ENCODE measurements around the gene BEND7. TPM values are rescaled to one million over a fixed set of nuclear protein-coding genes. Genes with fewer than 3 reads are reported as not detected.

Gene BEND7, protein sequence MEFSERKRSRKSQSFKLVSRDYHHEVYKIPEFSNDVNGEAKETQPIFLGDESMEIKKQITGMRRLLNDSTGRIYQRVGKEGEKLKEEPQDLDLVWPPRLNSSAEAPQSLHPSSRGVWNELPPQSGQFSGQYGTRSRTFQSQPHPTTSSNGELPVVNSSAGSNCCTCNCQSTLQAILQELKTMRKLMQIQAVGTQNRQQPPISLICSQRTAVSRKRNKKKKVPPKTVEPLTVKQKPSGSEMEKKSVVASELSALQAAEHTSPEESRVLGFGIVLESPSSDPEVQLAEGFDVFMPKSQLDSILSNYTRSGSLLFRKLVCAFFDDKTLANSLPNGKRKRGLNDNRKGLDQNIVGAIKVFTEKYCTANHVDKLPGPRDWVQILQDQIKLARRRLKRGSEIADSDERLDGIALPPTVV
- total RNA-seq = 10 to 100 TPM; 12.8 to 21.2 TPM
- 10 to 100 TPM; 17.7 to 21.3 (median 19.6) TPM for polyA plus RNA-seq (ENCODE audit: insufficient read length in 6 of 6)
- long read RNA-seq, donor 1, partial matches to known transcripts = 0 of 1 reads
- long read RNA-seq, donor 1, other reads (novel, unspliced or antisense) = 0 of 1 reads
- long read RNA-seq, donor 2, partial matches to known transcripts = 0 of 1 reads
- long read RNA-seq, donor 2, other reads (novel, unspliced or antisense) = 0 of 1 reads
- long read RNA-seq, donor 3 = 0 reads
- long read RNA-seq, donor 4 = 0 reads
- long read RNA-seq, donor 5 = 0 reads
- long read RNA-seq, donor 6 = 0 reads
- long read RNA-seq, donor 7, partial matches to known transcripts = 0 of 1 reads
- long read RNA-seq, donor 7, other reads (novel, unspliced or antisense) = 0 of 1 reads
- long read RNA-seq, donor 8 = 0 reads
- long read RNA-seq, donor 9 = 0 reads
- long read RNA-seq, donor 10 = 0 reads
- long read RNA-seq, donor 11 = 0 reads
- long read RNA-seq, donor 12 = 0 reads

- ATAC-seq (peak; percentile 90), DNase-seq (peak in 2 of 4 donors; percentile 57 to 81)
- TF ChIP-seq CTCF (IDR thresholded peaks at IDR 0.05) = no peak
- H3K4me3 ChIP-seq = peak within 1 kb of the TSS; percentile 36 to 51
- H3K36me3 ChIP-seq = no peaks in the 10 kb centered on the region
- intact Hi-C loops (cut with DNase I) = no loop called here
- H3K9me3 ChIP-seq = no peaks in the 10 kb centered on the region
- peaks cover 0 to 63% of the 10 kb centered on the region in 2 donors for H3K27me3 ChIP-seq
- H3K27ac ChIP-seq = peak within 1 kb of the TSS in 1 of 2 donors; percentile 60
- H3K4me1 ChIP-seq = peaks cover 11 to 13% of the 10 kb centered on the region in 2 donors
These were observed at the start of gene BEND7 for GRCh38 chr10:13528875-13529713. TSS of gene BEND7 (minus strand) at chr10:13529014. CDS start at chr10:13528533, 481 bp downstream.

DNA sequence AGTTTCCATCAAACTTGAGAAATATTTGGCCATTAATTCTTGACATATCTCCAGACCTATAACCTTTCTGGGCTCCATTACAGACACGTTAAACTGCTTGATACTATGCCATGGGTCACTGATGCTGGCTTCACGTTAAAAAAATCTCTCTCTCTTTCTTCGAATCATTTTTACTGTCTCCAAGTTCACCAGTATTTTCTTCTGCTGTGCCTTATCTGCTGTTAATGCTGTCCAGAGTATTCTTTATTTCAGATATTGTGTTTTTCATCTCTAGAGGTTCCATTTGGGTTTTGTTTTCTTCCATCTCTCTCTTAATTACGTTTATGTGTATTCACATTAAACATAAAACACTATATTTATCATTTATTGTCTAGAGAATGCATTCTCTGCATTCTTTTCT lies 45.1 kb upstream of the BEND7 start:
- intact Hi-C loops (cut with DNase I) = no loop called here
- H3K4me1 ChIP-seq = no peaks in the 10 kb centered on the region
- no peaks in the 10 kb centered on the region for H3K27me3 ChIP-seq
- no peaks in the 10 kb centered on the region for H3K36me3 ChIP-seq
- TF ChIP-seq CTCF (IDR thresholded peaks at IDR 0.05) = no peak
- peaks cover 0 to 3% of the 10 kb centered on the region in 2 donors for H3K9me3 ChIP-seq
- ATAC-seq = no peak
- DNase-seq = no peak
- no peak overlapping the region for H3K4me3 ChIP-seq
- no peak overlapping the region for H3K27ac ChIP-seq

GRCh38 chr10:13571541-13571940 lies 42.7 kb upstream of the BEND7 start:
- Histone ChIP-seq H3K4me3 (no peak overlapping the region), H3K27me3 (no peaks in the 10 kb centered on the region), H3K9me3 (peaks cover 0 to 3% of the 10 kb centered on the region in 2 donors), H3K4me1 (peaks cover 0 to 7% of the 10 kb centered on the region in 2 donors), H3K36me3 (no peaks in the 10 kb centered on the region), H3K27ac (no peak overlapping the region)
- intact Hi-C loops (cut with DNase I) = no loop called here
- TF ChIP-seq CTCF (IDR thresholded peaks at IDR 0.05) = no peak
- DNase-seq (no peak), ATAC-seq (peak; percentile 26)

DNA sequence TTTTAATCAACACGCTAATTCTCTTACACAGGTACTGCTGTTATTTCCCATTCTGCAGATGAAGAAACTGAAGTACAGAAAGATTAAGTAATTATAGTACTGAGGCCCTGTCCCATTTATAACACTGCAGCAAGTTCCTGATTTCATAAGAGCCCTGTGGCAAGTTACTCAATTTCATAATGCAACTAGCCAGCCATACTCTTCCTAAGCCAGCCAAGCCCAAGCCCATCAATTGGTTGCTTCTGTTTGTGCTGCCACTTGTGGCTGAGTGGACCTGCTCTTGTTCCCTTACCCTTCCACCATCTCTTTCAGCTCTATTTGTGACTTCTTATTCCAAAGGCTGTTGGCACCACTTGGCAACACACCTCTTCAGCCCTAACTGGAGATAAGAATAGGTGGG lies 38.2 kb upstream of the BEND7 start:
- DNase-seq (peak in 1 of 4 donors; percentile 52), ATAC-seq (peak; percentile 92)
- peak overlapping the region in 1 of 2 donors; percentile 53 for H3K27ac ChIP-seq
- peaks cover 0 to 9% of the 10 kb centered on the region in 2 donors for H3K4me1 ChIP-seq
- intact Hi-C loops (cut with DNase I) = no loop called here
- H3K9me3 ChIP-seq = no peaks in the 10 kb centered on the region
- no peaks in the 10 kb centered on the region for H3K36me3 ChIP-seq
- H3K4me3 ChIP-seq = no peak overlapping the region
- H3K27me3 ChIP-seq = no peaks in the 10 kb centered on the region
- TF ChIP-seq CTCF (IDR thresholded peaks at IDR 0.05) = no peak
